HG03342 (cell line): ENCODE data around the gene DAAM1.
A peak's percentile ranks its signal among the peaks of the same experiment; 100 is the strongest.

Experiments used
- ATAC-seq: cut with Tn5 transposase; IDR thresholded peaks from one replicate; pipeline ENCODE4 v1.9.1; 2021; ENCODE audit warnings: mild to moderate bottlenecking, moderate library complexity; ENCODE audit not compliant: unreplicated experiment

Gene DAAM1

DNA sequence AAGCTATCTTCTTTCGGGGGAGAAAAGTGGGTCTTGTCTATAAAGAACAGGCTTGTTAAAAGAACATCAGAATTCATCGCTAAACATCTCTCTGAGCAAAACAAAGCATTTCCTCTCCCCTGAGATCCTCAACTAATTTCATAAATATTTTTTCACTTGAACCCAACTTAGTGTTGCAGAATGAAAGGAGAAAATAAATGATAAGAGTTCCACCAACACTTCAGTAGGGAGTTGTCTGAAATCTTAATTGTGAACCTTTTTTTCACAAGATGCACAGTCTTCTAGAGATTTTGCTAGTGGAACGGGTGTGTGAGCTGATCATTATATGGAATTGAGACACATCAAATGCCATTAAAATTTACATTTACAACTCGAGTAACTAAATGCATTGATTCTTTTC is 1.3 kb upstream of the DAAM1 start:
- no peak for ATAC-seq

DNA sequence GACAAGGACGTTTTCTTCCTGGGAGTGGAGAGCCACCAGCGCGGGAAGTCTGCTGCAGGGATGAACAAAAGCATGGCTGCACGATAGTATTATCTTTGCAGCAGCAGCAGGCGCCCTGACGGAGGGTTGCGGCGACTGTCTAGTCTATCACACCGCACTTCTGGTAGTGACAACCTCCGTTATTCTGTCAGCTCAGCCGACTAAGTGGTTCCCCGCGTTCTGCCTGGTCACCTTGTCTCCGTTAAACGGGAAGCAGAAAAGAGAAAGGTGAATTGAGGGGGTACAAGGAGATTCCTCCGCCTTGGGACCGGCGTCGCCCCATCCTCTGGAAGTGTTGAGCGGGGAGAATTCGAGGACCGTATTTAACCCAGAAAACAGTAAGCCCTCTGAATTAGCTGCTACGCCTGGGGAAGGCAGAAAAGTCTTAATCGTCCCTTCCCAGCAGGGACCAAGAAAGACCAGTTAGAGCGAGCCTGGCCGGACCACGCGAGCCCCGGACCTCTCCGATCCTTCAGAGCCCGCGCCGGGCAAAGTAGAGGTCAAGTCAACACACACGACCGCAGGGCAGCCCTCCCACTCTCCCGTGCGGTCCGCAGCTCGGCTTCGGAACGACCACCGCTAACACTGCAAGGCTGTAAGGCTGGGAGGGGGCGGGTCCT is 536 bp upstream of the DAAM1 start:
- ATAC-seq = peak; percentile 8

DNA sequence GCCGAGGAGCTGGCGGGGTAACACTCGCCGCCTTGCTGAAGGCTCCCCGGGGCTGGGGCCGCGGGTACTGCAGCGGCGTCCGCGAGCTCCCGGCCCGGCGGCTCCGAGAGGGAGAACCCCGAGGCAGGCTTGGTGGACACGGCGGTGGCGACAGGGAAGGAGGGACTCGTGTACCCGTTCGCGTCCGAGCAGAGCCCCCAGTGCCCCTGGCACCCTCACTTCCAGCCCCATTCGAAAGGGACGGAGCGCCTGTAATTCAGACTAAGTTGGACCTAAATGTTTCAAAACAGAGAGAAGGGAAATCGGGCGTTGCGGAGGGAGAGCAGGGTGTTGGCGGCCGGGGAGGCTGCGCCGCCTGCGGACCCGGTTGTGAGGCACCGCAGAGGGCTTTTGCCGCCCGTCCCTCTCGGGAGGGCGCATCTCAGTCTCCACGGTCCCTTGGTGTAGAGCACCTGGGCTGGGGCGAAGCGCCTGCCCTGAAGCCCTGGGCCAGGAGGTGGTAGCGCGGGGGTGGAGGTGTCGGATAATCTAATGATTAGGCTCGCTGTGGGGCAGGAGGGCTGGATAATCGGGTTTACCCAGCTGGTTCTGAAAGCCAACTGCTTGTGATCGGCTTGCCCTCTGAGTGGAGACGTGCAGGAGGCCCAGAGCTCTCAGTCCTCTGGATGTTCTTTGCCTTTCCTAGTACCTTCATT is 771 bp downstream of the DAAM1 start:
- peak; percentile 13 for ATAC-seq

DNA sequence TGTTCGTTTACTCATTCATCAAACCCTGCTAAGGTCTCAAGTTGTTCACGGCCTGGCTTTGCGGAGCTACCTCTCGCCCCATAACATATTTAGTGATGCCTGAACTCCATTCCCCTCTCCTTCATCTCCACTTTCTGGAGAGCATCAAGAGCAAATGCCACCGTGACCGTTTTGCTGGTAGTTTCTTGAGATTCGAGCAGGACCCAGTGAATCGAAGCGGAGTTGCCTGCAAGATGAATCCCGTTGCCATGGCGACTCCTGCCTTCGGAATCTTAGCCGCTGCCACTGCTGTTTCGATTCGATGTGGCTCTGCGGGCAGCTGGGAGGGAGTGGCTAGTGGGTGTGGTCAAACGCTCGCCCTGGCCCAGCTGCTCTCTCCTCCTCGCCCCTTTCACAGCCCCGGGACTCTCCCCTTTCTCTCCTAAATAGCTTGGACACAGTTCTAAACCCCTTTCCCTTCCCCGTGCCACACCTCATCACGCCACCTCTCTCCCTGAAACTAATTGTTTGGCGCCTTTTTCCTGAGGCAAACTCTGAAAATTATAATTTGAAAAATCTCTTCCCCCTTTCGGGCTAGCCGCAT is 1.4 kb downstream of the DAAM1 start:
- peak; percentile 52 for ATAC-seq

DNA sequence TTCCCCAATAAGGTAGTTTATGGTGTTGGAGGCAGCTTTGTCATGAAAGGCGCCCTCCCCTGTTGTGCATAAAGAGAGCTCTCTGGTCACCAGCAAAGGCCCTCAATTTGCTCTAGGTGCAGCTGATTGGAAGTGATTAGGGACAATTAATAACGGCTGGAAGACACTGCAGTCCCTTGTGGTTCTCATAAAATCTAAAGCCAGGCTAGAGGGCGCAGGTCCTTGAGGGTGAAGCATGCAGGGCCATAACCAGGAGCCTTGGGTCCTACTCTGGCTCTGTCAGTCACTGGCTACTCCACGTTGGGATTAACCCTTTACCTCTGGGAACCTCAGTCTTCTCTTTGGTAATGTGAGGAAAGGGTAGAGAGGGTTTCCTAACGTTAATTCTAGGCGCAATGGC is 1.9 kb downstream of the DAAM1 start:
- ATAC-seq = peak; percentile 17

DNA sequence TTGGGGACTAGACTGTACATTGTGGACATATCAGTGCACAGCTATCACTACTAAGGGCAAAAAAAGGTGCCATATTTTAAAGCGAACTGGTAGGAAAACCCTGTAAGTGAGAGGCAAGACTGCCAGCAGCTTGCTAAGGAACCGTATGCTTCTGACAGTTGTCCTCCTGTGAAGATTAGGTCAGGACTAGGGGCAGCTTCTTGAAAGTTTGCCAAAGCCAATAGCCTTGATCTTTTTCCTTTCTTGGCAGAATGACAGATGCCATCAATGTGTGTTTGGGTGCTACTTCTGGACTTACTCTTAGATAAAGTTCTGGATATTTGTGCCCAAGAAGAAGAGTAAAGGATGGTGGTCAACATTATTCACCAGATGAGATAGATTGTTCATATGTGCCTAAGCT is 7.4 kb downstream of the DAAM1 start:
- ATAC-seq = no peak

DNA sequence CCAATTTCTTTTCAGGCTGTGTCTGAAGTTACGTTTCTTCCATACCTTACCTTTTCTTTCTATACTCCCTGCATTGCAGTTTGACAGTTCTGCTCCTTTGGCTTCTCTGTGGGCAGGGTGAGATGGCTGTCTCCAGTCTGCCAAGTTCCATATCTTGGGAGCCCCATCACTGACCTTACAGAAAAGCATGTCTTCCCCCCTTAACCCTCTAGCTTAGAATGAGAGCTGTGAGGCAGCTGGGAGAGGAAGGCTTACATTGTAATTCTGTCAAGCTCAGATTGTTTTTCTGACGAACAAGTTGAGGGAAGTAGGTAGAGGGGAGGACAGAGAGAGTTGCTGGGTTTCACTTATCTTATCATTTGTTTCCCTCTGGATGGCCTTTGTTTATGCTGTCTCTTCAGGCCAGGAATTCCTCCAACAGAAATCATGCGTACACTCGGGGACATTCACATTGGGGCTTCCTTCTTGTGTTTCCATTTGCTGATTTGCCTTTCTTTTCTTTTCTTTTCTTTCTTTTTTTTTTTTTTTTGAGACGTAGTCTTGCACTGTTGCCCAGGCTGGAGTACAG is 9.3 kb downstream of the DAAM1 start:
- ATAC-seq = no peak

DNA sequence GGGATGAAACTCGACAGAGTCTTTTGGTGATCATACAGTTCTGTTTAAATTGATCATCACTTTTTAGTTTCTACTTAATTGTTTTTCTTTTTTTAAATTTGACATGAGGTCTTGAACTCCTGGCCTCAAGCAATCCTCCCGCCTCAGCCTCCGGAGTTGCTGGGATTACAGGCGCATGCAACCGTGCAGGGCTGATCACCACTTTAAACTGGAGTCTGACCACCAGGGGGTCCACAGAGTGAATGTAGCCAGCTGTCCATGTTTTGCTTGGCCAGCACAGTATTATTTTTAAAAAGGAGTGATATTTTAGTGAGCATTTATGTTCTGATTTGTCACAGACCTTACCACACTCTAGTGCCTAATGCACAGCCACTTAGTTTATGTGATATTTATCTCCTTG is 10.7 kb downstream of the DAAM1 start:
- ATAC-seq = no peak

DNA sequence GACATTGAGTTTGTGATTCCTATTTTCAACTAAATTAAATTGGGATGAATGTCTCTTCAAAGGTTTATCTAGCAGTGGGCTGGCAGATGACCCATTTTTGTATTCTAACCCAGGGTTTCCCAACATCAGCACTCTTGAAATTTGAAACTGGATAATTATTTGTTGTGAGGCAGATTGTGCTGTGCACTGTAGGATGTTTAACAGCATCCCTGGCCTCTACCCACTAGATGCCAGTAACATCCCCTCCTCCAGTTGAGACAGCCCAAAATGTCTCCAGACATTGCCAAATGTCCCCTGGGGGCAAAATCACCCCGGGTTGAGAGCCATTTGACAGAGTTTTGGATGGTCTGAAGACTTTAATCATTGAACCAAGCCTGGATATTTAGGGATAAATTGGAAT is 11.1 kb downstream of the DAAM1 start:
- ATAC-seq = no peak

DNA sequence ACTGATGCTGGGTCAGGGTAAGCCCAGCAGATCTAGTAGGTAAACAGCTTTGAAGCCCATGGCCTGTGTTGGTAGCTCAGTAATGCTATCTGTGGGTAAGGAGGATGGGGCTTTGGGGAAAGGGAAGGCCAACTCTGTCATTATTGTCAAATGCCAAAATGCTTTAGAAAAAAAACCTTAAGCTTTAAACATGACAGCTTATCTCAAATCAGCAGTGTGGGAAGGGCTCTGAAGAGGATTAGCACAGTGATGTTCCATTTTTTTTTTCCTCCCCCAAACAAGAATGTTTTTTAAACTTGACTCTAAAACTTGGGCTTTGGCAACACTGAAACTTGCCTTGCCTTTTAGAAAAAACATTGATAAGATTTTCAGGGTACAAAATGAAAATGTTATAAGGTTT is 11.7 kb downstream of the DAAM1 start:
- ATAC-seq = no peak

DNA sequence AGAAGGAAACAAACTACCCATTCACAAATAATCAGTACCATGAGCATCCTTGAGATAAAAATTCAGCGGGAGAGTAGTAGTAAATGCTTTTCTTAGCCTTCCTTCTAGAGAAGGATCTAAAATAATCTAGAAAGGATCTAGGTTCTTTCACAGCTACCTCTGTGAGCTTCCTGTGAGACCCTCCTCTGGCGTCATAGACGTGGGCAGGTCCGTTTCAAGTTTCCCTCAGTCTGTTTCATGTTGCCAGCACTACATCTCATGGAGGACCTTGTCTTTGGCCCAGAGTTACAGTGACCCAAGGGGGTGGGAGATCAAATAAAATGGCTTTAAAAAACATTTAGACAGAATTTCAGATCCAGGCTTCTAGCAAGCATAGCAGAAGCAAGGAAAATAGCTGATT is 13.6 kb downstream of the DAAM1 start:
- no peak for ATAC-seq

DNA sequence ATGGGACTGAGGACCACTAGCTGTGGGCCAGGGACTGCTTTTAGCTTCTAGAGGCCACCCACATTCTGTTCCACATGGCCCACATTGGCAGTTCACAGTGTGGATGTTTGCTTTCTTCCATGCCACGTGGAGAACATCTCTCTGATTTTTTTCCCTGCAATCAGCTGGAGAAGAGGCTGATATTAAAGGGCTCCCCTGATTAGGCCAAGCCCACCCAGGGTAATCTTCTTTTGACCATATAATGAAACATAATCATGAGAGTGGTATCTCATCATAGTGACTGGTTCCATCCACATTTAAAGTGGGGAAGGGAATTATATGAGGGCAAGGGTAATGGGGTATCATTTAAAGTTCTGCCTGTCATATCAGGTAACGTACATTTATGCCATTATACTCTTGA is 15.8 kb downstream of the DAAM1 start:
- ATAC-seq = no peak

DNA sequence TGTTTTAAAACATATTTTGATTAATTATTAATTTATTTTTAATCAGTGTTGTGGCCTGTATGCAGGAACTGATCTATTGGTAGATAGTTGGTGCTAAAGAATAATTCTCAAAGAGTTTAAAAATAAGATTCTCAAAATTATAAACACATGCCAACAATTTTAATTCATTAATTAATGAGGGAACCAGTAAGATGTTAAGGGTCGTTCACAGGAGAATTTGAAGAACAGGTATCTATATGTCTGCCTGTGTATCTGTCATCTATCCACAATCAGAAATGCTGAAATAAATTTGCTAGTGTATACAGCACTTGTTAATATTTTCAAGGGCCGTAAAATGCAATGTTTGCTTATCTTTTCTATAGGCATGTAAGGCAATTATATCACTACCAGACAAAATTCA is 18.4 kb downstream of the DAAM1 start:
- no peak for ATAC-seq

DNA sequence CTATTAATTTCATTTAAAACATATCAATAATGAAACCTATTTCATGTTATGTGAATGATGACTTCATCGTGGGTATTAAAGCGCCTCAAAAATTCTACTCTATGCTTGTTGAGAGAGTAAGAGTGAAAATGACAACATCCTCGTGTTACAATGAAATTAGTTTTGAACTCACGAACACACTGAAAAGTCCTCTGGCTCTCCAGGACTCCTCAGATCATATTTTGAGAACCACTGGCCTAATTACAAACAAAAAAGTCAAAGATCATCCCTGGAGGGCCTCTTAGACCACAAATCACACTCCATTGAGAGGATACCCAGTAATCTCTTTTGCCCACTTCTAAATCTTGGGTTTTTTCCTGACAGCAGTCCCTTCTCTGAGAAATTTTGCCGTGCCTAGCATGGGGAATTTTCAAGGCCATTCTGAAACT is 19.1 kb downstream of the DAAM1 start:
- no peak for ATAC-seq

DNA sequence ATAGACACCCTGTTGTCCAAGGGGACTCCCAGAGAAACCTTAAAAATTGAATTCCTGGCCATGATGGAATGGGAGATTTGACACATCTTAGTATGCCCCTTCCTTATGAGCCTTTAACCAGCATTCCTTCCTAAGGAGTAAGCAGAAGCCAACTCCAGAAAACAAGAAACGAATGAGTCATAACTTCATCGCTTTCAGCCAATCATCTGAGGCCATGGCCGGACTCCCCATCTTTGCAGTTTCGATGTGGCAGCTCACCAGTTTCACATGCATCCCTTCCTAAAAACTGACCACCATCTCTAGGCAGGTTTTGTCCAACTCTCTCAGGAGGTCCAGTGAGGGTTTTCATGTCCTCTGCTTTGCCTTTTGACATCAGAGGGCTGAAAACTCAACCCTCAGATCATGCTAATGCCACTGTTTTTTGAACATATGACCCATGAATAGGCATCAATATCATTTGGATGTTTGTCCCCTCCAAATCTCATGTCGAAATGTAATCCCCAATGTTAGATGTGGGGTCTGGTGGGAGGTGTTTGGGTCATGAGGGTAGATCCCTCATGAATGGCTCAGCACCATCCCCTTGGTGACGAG is 19.9 kb downstream of the DAAM1 start:
- no peak for ATAC-seq

DNA sequence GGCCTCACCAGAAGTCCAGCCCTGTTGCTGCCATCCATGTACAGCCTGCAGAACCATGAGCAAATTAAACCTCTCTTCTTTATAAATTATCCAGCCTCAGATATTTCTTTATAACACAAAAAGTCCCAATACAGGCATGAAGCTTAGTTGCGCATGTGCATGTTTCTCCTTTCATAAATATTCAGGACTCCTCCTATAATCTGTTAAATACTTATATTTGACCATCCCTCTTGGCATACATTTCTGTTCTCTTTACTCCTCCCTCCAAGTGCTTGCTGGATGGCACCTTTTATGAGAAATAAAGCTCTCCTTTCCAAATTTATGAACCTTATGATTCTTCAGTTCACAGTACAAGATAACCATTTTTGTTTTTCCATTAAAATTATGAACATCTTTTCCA is 20.5 kb downstream of the DAAM1 start:
- ATAC-seq = no peak

DNA sequence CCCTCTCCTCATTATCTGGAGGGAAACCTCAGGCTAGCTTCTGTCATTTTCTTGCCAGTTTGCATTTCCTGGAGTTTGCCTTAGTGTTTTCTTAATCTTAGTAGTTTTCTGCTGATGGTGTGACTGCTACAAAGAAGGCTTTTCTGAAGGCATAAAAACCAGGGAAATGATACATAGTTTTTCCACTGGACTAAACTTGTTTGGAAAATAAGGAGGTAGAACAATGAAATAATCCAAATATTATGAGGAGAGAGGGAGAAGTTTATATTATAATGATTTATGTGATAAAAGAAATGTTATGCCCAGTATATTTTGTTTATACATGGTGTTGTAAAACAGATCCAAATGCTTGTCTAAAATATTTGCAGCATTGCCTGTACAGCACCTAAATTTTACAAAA is 22.2 kb downstream of the DAAM1 start:
- no peak for ATAC-seq

DNA sequence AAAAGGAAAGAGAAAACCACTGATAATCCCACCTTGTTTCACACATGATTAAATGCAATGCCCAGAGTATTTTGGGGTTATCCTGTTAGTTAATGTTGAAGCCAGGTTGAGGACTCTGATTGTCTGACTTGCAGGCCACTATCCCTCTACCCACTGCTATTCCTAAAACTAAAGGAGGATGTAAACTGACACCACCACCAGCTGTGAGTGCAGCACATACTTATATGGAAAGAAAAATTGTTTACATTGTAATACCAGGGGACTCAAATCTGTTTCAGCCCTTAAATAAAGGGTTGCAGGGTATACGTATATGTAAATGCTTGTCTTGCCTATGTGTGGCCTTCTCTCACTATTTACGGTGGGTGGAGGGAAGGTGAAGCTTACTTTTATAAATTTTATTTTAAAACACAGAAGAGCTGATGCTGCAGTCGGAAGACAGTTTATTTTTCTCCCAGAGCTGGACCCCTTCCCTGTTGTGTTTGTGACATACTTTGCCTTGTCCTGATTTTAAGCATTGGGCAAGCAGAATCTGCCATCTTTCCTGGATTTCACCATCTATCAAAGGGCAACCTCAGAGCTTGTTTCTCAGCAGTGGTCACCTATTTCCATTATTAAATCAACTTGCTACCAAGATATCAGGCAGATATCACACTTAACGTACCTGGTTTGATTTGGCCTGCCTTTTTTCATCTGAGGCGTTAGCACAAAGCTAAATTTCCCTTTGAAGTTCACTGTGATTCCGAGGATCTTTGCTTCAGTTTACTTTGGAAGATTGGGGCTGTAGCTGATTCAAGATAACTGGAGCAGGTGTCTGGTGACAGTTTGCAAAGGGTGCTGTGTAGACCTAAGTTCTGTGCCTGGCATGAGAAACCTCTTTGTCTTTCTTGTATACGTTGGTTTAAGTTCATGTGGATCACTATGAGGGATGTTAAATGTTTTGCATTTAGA is 25.2 kb downstream of the DAAM1 start:
- ATAC-seq = no peak

DNA sequence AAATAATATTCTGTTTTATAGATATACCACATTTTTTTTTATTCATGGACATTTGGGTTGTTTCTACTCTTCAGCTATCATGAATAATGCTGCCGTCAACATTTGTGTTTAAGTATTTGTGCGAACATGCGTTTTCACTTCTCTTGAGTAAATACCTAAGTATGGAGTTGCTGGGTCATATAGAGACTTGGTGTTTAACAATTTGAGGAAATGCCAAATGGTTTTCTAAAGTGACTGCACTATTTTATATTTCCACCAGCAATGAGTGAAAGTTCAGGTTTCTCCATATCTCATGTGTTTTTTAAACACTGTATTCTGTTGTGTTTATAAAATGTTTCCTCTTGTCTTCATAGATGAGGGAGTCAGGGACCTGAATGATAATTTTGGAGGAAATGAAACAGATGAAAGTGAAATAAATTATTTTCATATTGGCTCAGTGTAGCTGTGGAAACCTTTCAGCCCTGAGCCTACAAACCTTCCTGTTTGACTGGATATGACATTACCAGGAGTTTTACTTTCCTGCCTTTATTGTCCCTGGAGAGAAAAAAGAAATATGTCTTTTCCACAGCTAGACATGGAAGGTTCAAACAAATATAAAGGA is 26.3 kb downstream of the DAAM1 start:
- ATAC-seq = peak; percentile 72

DNA sequence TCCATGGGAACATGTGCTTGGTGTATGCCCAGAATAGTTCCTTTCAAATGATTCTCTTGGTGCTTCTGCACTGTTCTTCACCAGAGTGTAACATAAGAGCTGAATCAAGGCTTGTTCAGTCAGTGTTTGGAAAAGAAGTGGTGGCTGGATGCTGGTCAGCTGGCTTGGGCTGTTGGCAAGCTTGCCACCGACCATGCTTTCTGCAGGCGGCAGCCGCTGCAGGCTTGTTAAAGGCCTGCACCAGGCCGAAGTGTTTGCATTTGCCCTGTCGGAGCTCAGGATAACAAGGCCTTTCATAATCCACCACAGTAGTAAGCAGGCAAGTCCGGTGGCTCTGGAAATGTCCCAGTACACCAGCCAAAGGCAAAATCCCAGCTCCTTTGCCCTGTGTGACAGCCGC is 26.9 kb downstream of the DAAM1 start:
- peak; percentile 16 for ATAC-seq
